Stimulated activated CD4-positive, alpha-beta T cell treated with anti-CD3 and anti-CD28 coated beads, Interleukin-4, amount 100 ng/mL, for 4 hours (primary cell): Measurements from ENCODE around the gene PCSK6.
"Not testable (repeated sequence)": the region's sequence is repeated elsewhere in the genome, so short reads cannot be mapped to it uniquely, and the experiment has no call there.

ENCODE experiments used
- DNase-seq, 2 experiments: peaks; one replicate each; pipeline ENCODE4 v3.0.0-alpha.2; 2020

PCSK6 gene

DNA sequence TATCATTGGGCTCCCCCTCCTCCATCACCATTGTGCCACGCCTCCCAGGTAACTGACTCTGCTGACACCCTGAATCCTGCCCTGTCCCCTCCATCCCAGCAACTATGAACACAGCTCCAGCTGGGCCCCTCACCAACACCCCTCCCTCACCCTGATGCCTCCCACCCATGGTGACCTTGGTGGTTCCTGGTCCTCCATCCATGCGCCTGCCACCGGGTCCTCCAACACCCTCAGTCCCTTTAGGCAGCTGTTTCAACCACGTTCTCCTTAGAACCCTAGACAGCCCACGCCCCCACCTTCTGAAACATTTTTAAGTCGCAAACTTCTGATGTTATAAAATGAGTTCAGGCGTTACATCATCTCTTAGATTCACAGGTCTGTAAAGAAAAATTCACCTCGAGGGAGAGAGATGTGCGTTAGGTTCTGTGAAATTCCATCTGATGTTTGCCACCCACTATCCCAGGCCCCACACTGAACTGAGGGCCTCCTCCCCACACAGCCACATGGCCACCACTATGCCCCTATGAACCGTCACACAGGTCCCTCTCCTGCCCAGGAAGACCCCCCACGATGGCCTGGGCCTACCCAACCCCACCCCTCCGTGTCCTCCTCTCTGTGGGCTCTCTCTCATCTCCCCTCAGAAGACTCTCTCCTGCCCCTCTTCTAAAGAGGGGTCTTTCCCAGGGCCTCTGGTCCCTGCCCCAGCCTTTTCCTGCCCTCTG is 29.8 kb downstream of the PCSK6 start:
- no peak for DNase-seq

GRCh38 chr15:101458908-101459578 is 30.5 kb downstream of the PCSK6 start:
- no peak for DNase-seq

- DNase-seq: no peak
These were observed 31.2 kb downstream of the PCSK6 start for GRCh38 chr15:101458158-101458900.

- no peak for DNase-seq
These were observed 31.8 kb downstream of the PCSK6 start for GRCh38 chr15:101457696-101458095.

DNA sequence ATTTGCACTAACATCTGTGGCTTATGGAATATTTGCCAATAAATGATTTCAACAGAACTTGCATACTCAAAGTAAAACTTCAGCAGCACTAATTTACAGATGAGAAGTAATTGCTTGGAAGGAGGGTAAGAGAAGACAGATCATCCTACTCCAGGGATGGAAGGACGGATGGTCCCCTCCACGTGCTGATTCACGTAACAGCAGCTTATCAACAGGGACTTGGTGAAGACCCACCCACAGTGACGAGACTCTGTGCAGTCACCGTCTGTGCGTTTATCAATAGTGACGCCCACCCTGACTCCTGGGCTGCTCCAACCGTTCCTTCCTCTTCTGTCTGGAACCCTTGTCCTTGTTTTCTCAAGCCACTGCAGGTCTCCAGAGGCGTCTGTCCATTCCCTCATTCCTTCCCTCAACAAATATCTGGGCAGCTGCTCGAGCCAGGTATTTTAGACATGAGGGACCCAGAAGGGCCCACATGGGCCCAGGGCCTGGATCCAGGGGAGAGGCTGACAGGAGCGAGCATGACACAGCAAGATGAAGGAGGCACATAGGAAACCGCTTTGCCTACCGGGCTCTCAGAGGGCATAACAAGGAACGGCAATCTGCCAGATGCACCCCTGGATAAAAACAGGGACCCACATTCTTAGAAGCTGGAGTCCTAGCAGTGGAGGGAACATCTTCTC is 33.3 kb downstream of the PCSK6 start:
- DNase-seq: no peak

DNA sequence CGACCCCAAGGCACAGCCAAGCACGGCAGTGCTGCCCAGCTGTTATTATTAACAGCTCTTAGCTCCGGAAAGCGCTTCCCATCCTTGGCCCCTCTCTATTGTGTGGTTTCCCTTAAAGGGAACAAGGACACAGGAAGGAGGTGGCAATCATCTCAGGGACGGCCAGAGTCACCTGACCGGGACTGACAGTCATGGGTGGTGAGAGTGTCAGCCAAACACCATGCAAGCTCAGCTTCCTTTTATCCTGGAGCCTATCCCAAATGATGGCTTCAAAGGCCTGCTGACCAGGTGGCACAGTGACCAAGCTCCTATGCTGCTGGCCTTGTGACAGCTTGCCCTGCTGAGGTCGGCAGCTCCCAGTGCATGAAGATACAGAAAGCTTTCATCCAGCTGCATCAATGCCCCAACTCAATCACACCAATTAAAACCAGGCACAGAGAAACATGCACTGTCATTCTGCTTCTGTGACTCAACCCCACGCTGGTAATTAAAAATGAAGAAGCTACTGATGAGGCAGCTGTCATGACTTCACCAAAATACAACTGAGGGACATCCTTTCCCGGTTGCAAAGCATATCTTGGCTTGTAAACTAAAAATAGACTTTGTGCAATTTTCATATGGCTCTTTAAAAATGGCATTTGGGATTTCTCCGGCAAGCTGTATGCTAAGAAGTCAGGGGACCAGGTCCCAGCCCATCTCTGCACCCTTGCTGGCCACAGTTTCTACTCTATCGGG is 34.0 kb downstream of the PCSK6 start:
- no peak for DNase-seq

DNA sequence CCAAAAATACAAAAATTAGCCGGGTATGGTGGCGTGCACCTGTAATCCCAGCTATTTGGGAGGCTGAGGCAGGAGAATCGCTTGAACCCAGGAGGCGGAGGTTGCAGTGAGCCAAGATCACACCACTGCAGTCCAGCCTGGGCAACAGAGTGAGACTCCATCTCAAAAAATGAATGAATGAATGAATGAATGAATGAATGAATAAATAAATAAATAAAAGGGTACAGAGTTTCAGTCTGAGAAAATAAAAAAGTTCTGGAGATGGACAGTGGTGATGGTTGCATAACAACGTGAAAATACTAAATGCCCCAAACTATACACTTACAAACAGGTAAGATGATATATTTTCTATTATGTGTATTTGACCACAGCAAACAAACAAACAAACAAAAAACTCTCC is 34.7 kb downstream of the PCSK6 start:
- DNase-seq: not testable (repeated sequence)

- DNase-seq: no peak
These were observed 35.1 kb downstream of the PCSK6 start for GRCh38 chr15:101454365-101454764.

DNA sequence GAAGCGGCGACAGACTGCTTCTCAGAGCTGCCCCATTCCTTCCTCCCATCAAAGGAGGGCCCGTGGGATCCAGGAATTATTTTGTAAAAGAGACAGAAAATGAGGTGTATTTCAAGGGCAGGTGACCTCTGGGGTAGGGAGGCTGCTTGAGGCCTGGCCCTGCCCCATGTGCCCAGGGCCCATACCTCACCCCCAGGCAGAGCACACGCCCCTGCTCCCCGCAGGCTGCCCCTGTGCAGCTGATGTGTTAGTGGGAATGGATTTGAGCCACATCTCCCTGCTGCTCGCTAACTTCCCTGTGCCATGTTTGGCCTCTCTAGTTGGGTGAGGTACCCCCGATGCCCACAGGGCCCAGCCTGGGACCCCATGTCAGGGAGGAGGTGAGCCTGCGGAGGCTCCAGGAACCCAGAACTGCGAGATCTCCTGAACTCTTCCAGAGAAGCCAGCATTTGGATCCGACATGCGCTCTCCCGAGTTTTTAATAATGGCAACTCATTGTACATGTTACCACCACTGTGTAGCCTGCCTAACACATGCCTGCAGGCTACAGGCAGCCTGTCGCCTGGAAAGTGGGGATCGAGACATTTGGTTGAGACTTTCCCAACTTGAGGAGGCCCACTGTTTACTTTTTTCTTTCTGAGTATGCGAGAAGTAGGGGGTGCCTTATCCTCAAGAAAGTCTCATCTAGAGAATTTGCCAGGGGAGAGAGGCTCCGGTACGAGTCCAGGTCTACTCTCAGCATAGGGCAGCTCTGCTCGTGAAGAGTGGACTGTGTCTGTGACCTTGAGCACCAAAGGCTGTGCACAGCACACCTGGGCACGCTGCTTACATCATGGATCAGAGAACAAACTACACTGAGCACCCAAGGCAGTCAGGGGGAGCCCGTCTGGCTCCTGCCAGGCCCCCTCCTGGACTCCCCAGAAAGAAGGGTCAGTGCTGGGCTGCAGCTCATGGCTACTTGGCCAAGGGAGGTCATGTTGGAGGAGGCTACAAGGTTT is 36.1 kb downstream of the PCSK6 start:
- DNase-seq: no peak

GRCh38 chr15:101452572-101452971 is 36.9 kb downstream of the PCSK6 start:
- DNase-seq: no peak

DNA sequence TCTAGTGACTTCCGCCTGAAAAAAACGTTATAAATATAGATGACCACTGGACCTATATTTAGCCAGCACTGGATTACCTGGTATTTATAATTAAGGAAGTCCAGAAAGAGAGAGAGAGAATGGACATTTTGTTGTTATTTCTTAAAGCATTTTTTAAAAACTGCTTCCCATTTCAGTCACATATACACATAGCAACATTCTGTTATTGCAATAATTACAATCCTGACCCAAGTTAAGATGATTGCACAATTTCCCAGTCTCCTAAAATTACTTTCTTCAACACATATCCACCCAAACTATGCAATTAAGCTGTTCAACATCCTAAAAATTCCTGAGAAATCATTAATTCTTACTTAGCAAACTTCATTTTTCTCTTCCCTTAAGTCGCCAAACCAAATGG is 37.7 kb downstream of the PCSK6 start:
- no peak for DNase-seq

DNA sequence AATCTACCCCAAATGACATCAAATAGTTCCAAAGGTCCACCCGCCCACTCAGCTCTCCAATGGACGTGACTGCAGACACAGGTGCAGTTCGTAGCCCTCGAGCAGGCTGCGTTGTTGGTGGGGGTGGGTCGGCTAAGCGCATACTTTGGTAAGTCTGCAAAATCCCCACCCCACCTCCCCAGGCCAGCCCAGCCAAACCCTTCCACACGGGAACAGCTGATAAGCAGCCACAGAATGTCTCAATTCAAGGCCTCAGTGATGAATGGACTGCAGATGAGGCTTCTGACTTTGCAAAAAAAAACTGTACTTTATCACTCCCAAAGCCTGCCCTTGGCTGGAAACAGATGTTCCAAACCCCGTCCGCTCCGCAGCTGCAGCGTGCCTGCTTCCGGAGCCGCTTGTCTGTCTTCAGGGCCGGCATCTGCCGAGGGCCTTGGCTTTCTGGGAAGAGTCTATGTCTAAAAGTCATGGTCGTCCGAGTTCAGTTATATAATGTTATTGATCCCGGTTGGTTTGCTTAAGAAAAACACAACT is 38.2 kb downstream of the PCSK6 start:
- no peak for DNase-seq

DNA sequence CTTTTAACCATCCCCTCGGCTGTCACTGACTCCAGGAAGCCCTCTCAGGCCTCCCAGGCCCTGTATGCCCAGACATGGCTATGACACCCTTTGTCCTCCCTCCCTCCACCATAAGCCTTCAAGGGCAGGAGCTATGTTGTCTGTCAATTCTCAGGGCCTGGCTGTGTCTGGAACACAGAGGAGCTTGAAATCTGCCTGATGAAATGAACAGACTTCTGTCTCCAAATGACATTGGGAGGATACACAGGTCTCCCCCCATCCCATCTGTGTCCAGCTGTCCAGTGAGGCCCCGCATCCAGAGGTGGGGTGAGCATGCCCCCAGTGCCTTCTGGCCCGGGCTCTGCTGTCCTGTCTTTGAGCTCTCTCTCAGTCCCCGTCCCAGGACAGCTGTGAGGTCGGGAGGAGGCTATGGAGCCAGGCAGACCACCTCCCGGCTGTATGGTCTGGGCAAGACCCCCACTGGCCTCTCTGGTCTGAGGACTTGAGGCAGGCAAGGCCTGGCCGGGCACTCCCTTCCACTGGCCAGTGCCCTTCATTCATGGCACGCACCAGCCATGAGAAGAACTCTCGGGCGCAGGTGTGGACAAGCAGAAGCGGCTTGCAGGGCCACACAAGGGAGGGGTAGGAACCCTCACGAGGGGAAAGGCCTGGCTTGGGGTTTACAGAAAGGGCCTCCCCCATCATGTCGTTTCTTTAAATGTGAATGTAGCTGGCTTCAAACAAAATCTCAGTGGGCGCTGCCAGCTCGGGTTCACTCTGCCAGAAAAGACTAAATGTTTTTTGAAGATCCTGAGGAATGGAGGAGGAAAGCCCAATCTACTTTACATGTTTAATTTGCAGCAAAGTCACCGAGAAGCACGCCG is 38.9 kb downstream of the PCSK6 start:
- no peak for DNase-seq

- DNase-seq: no peak
These were observed 39.8 kb downstream of the PCSK6 start for GRCh38 chr15:101449471-101450402.

GRCh38 chr15:101448336-101448735 is 41.2 kb downstream of the PCSK6 start:
- DNase-seq: no peak

DNA sequence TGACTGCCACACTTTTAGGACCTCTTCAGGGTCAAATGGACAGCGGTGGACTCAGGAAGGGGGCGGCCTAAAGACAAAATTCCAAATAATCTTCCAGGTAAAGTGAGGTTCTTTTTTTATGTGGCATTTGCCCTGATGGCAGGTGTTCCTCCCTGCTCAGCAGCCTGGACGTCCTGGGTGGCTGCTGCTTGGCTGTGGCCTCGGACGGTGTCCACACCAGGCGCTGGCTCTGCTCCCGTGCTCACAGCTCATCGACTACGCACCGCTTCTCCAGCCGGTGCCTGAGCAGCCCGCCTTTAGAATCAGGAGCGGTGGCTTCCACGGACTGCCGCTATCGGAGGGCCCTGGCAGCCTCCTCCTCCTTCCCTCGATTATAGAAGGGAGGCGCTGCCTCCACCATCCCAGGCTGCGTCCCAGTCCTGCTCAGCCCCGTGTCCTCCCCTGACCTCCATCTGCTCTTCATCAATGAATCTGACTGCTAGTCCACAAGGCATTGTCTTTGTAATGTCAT is 41.9 kb downstream of the PCSK6 start:
- DNase-seq: no peak

- DNase-seq: no peak
These were observed 42.4 kb downstream of the PCSK6 start for GRCh38 chr15:101447168-101447533.

DNA sequence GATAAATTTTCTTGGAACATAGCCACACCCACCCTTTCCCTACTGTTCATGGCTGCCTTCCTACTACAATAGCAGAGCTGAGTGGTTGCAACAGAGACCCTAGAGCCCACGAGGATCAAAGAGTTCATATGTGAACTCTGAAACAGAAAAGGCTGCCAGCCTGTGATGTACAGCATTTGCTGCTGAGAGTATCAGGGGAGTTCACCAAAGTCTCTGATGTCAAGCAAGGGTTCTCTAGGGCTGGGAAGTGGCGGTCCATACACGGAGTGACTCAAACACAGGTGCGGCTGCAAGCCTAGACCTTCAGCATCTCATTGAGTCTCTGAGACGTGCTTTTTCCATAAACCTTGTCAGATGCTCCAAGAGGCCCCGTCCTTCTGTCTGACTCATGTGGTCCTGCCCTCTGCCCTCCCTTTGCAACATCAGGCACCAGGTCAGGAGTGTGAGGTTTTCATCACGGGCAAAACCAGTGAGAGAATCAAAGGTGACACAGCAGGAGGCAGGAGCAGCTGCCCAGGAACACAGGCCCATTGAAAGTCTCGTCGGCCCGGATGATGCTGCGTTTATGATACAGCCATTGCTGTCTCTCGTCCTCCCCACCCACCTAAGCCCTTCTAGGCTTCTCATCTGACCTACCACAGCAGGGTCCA is 42.9 kb downstream of the PCSK6 start:
- no peak for DNase-seq
